Measurements from ENCODE around the gene GOLGA8S.
"Not testable (repeated sequence)": the region's sequence is repeated elsewhere in the genome, so short reads cannot be mapped to it uniquely, and the experiment has no call there.

GOLGA8S gene

GRCh38 chr15:23354448-23354847, at the start of gene GOLGA8S:
TSS of gene GOLGA8S (plus strand) at chr15:23354748. CDS start at chr15:23354810, 62 bp downstream.
- DNase-seq, result not testable (repeated sequence)

GRCh38 chr15:23304805-23305204, 49.7 kb upstream of the GOLGA8S start:
- DNase-seq, result not testable (repeated sequence)

GRCh38 chr15:23305921-23306320, 48.6 kb upstream of the GOLGA8S start:
- DNase-seq, result not testable (repeated sequence)

GRCh38 chr15:23311233-23311632, 43.3 kb upstream of the GOLGA8S start:
- DNase-seq, result not testable (repeated sequence)

GRCh38 chr15:23334096-23334495, 20.5 kb upstream of the GOLGA8S start, which contains the start of gene GOLGA6L26:
TSS of gene GOLGA6L26 (minus strand) at chr15:23334196. CDS start at chr15:23334135, 61 bp downstream.
- not testable (repeated sequence) for DNase-seq

GRCh38 chr15:23362622-23363021, 8.1 kb downstream of the GOLGA8S start:
- not testable (repeated sequence) for DNase-seq

GRCh38 chr15:23364261-23364660, 9.7 kb downstream of the GOLGA8S start:
- DNase-seq, result not testable (repeated sequence)

- DNase-seq, result no peak
These were observed 16.0 kb downstream of the GOLGA8S start for GRCh38 chr15:23370578-23370977.

- DNase-seq, result not testable (repeated sequence)
These were observed 16.6 kb downstream of the GOLGA8S start for GRCh38 chr15:23371134-23371533.

GRCh38 chr15:23371868-23372267, 17.3 kb downstream of the GOLGA8S start:
- not testable (repeated sequence) for DNase-seq

GRCh38 chr15:23372284-23372683, 17.7 kb downstream of the GOLGA8S start:
- no peak for DNase-seq

GRCh38 chr15:23372891-23373600, 18.5 kb downstream of the GOLGA8S start:
- DNase-seq, result not testable (repeated sequence)

GRCh38 chr15:23374226-23374625, 19.7 kb downstream of the GOLGA8S start:
- DNase-seq, result not testable (repeated sequence)

- DNase-seq, result not testable (repeated sequence)
These were observed 24.4 kb downstream of the GOLGA8S start for GRCh38 chr15:23378946-23379345.

GRCh38 chr15:23380700-23381099, 26.2 kb downstream of the GOLGA8S start:
- DNase-seq, result not testable (repeated sequence)

- DNase-seq, result not testable (repeated sequence)
These were observed 26.6 kb downstream of the GOLGA8S start for GRCh38 chr15:23381192-23381591.

- DNase-seq, result no peak
These were observed 29.8 kb downstream of the GOLGA8S start for GRCh38 chr15:23384371-23384770.

- DNase-seq, result no peak
These were observed 31.4 kb downstream of the GOLGA8S start for GRCh38 chr15:23385886-23386430.

GRCh38 chr15:23387621-23388190, 33.2 kb downstream of the GOLGA8S start:
- no peak for DNase-seq

- DNase-seq, result no peak
These were observed 40.6 kb downstream of the GOLGA8S start for GRCh38 chr15:23395030-23395692.

- DNase-seq, result no peak
These were observed 41.3 kb downstream of the GOLGA8S start for GRCh38 chr15:23395832-23396231.

GRCh38 chr15:23397779-23398178, 43.2 kb downstream of the GOLGA8S start:
- DNase-seq, result no peak

GRCh38 chr15:23398357-23398756, 43.8 kb downstream of the GOLGA8S start:
- DNase-seq, result not testable (repeated sequence)

All from femur (tissue), 1 donor.